ENCODE measurements around the gene TRIM63.

Gene TRIM63

DNA sequence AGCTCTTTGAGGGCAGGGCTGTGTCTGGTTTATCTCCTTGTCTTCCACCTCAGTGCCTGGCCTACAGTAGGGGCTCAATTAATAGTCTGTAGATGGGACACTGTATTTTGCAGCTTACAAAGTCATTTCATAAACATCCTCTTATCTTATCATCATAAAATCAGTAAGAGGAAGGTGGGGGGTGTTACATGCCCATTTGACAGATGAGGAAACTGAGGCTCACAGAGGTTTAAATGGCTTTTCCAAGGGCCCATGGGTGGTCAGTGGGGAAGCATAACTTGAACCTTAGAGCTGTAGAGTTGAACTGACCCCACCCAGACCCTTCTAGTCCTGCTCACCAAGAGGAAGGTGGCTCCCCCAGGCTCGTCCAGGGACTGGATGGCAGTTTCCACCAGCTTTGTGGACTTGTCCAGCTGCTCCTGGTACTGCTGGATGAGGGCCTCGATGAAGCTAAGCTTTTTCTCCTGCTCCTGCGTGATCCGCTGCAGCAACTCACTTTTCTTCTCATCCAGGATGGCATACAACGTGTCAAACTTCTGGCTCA, 9.3 kb downstream of the TRIM63 start:
- DNase-seq (ENCODE audit: low read depth in 1 of 2, low spot score in 1 of 2): no peak

GRCh38 chr1:26057189-26057588, 10.2 kb downstream of the TRIM63 start:
- no peak for DNase-seq (ENCODE audit: low read depth in 1 of 2, low spot score in 1 of 2)

DNA sequence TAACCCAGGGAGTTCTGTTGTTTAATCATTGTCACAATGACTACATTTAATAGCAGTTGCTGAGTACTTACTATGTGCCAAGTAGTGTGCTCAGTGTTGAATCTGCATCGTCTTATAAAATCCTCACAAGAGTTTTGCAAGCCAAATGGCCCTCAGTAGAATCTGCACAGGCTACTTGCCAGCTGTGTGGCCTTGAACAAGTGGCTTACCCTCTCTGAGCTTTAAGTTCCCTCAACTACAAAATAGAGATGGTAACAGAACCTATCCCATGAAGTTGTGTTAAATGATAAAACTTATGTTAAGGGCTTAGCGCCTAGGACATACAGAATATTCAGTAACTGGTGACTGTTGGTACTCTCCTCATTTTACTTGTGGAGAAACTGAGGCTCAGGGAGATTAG, 12.4 kb downstream of the TRIM63 start:
- DNase-seq (ENCODE audit: low read depth in 1 of 2, low spot score in 1 of 2): no peak

GRCh38 chr1:26053718-26054560, 13.5 kb downstream of the TRIM63 start:
- no peak for DNase-seq (ENCODE audit: low read depth in 1 of 2, low spot score in 1 of 2)

DNA sequence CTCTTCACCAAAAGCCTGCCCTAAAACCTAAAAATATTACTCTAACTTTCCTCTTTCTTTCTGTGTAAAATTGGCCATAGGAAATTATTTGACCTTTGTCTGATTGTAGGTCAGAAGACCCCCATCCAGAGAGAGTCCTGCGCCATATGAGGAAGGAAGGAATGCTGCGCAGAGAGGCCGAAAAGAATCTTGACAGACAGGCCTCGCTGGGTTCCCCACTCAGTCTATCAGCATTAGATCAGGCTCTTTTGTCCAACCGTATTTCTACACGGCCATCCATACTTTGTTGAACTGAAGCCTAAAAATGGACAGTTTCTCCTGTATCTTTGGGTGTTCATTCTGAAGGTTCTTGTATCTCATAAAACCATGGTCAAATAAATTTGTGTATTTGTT, 17.2 kb downstream of the TRIM63 start:
- DNase-seq (ENCODE audit: low read depth in 1 of 2, low spot score in 1 of 2): no peak

GRCh38 chr1:26049531-26050247, 17.7 kb downstream of the TRIM63 start:
- DNase-seq (ENCODE audit: low read depth in 1 of 2, low spot score in 1 of 2): no peak

DNA sequence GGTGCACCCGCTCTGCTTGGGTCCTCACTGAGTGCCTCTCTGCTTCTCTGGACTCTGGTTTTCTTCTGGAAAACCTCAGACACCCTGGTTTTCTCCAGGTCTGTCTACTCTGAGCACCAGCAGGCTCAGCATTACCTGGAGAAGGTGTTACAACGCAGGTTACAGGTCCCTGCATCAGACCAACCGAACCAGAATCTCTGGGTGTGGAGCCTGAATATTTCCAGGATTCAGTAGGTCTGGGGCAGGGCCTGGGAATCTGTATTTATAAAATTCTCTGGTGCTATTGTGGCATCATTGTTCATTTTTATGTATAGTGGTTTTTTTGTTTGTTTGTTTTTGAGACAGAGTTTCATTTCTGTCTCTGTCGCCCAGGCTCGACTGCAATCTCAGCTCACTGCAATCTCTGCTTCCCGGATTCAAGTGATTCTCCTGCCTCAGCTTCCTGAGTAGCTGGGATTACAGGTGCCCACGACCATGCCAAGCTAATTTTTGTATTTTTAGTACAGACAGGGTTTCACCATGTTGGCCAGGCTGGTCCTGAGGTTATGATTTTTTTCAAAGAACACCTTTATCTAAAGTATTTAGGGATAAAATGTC, 20.1 kb downstream of the TRIM63 start:
- no peak for DNase-seq (ENCODE audit: low read depth in 1 of 2, low spot score in 1 of 2)

GRCh38 chr1:26046246-26047095, 21.0 kb downstream of the TRIM63 start:
- DNase-seq (ENCODE audit: low read depth in 1 of 2, low spot score in 1 of 2): no peak

- no peak for DNase-seq (ENCODE audit: low read depth in 1 of 2, low spot score in 1 of 2)
Observed at GRCh38 chr1:26045722-26046245, 21.6 kb downstream of the TRIM63 start, which contains the start of gene SLC30A2. SLC30A2 (minus strand) TSS chr1:26046118; CDS start chr1:26045896, 222 bp downstream.

GRCh38 chr1:26044971-26045721, 22.3 kb downstream of the TRIM63 start:
- DNase-seq (ENCODE audit: low read depth in 1 of 2, low spot score in 1 of 2): no peak

GRCh38 chr1:26044414-26044813, 23.0 kb downstream of the TRIM63 start:
- DNase-seq (ENCODE audit: low read depth in 1 of 2, low spot score in 1 of 2): no peak

DNA sequence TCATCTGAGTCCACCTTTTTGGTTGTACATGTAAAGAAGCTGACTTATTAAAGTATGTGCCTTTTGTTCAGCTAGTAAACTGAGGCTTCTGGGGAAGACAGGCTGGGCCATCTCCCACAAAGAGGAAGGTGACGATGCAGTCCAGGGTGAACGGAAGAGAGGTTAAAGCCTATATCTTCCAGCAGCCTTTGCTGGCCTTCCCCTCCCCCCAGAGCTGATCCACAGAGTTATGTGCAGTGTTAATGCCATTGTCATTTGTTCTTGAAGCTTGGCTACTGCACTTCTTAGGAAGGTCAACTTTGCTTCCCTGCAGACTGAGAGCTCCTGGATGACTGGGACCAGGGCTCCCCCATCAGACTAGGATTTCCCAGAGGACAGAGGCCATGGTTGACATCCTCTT, 23.7 kb downstream of the TRIM63 start:
- no peak for DNase-seq (ENCODE audit: low read depth in 1 of 2, low spot score in 1 of 2)

DNA sequence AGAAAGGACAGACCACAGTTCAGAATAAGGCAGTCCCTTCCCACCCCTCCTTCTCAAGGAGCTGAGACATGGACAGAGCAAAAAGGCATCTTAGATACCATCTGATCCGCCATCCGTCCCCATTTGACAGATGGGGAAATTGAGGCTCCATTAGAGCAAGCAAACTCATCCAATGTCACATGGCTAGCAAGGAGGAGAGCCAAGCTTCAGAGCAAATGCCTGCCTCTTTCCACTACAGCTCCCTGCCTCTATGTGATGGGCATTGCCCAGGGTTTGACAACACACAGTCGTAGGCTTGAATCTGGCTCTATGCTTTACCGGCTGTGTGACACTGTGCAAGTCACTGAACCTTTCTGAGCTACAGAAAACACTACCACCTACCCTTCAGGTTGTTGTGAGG, 25.5 kb downstream of the TRIM63 start:
- no peak for DNase-seq (ENCODE audit: low read depth in 1 of 2, low spot score in 1 of 2)

GRCh38 chr1:26041401-26041800, 26.0 kb downstream of the TRIM63 start:
- DNase-seq (ENCODE audit: low read depth in 1 of 2, low spot score in 1 of 2): no peak

DNA sequence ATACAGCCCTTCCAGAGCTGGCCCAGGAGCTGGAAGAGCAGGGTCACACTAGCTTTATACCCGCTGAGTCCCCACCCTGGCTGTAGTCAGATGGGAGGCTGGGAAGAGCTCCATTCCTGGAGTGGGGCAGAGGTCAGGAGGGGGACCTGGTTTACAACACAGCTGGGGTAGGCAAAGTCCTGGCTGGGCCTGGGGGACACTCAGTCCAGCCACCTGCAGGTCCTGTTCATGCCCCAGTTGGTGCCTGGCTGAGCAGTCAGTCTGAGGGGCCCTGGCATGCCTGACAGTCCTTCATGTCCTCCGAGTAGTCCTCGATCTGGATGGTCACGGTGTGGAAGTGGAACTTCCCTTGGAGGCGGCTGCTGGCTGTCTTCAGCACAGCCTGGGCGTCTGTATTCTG, 28.5 kb downstream of the TRIM63 start:
- no peak for DNase-seq (ENCODE audit: low read depth in 1 of 2, low spot score in 1 of 2)

GRCh38 chr1:26038477-26038876, 29.0 kb downstream of the TRIM63 start:
- DNase-seq (ENCODE audit: low read depth in 1 of 2, low spot score in 1 of 2): no peak

DNA sequence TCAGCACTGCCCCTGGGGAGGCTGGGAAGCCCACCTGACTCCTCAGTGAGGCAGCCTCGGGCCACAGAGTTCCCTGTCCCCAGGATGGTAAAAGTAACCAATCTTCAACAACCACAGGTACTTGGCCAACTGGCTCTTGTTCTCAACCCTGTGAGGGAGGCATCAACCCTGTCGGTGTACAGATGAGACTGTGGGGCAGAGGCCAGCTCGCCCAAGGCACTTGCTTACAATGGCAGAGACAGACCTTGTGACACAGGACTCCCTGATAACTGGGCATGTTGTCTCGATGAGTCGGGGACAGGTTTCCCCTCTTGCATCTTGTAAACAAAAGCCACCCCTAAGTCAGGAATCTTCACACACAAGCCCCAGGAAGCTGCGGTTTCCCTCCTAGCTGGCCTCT, 29.5 kb downstream of the TRIM63 start:
- no peak for DNase-seq (ENCODE audit: low read depth in 1 of 2, low spot score in 1 of 2)

- no peak for DNase-seq (ENCODE audit: low read depth in 1 of 2, low spot score in 1 of 2)
Observed at GRCh38 chr1:26036756-26037281, 30.6 kb downstream of the TRIM63 start.

DNA sequence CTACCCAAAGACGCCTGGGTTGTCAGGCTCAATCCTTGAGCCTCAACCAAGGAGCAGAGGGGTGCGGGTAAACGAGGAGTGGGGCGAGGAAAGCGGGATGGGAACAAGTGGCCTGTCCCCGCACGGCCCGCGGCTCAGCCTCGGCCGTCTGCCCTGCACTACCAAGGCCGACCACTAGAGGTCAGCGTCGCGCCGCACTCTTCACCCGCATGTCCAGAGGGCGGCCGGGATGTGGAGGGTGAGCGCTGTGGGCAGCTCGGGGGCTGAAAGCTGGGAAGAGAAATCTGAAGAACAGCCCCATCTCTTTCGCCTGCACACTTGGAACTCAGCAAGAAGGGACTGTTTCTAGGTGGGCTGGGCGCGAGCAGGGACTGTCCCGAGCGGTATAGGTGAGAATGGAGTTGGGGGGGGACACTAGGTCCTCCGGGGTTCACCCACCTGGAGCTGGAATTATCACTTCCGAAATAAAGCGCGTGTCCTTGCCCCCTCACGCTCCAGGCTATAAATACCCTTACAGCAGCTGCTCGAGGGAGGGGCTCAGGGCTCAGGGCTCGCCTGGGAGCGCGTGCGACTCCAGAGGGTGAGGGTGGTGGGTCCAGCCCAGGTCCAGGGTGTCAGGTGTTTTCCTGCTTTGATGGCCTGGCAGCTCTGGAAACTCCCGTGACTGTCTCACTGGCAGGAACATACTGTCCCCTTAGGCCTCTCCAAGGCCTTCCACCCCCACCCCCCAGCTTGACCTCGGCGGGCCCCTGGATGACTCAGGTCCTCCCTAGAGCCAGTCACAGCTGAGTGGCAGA, 31.3 kb downstream of the TRIM63 start:
- DNase-seq (ENCODE audit: low read depth in 1 of 2, low spot score in 1 of 2): peak; percentile 63 to 66
